HCT116 (cell line): ENCODE results near the gene C10orf88. TPM values are rescaled to one million over a fixed set of nuclear protein-coding genes. Genes with fewer than 3 reads are reported as not detected.

Source experiments
- ATAC-seq: fragments of 200-7000 bp; cut with Tn5 transposase; 2 replicates; pipeline ENCODE4 v1.9.1; 2020; ENCODE audit warnings: mild to moderate bottlenecking, moderate library complexity
- BruUV-seq: library from RNA; stranded (reverse); fragments of 400-500 nt; replicated peaks from 2 replicates; lab custom pipeline; 2021; lab: Mats Ljungman, UMichigan
- CTCF ChIA-PET: fragments of 300-600 bp; sonication (Branson Sonifier 250); formaldehyde crosslinking; loops from one replicate; lab custom pipeline; 2021; ENCODE audit warnings: antibody characterized with exemption; lab: Charles Lee
- POLR2A ChIA-PET: fragments of 300-600, 350-600 bp; sonication (Branson Sonifier 250); formaldehyde crosslinking; loops from one replicate; lab custom pipeline; 2021; ENCODE audit warnings: antibody characterized with exemption; lab: Charles Lee
- RAD21 ChIA-PET, 2 experiments: fragments of 300-600 bp; sonication (Branson Sonifier 250); formaldehyde crosslinking; loops; one replicate each; lab custom pipeline; 2023; ENCODE audit warnings: low total read pairs in 2 of 2; ENCODE audit not compliant: uncharacterized antibody in 2 of 2, unreplicated experiment in 2 of 2, low non-redundant PET in 1 of 2; lab: Charles Lee
- DNase-seq: peaks from one replicate; pipeline ENCODE4 v3.0.0-alpha.2; 2010; ENCODE audit warnings: low read depth, low spot score
- H2AFZ ChIP-seq: fragments of 200-600 bp; shearing (Covaris generic), sonication (generic); 2 replicates; pipeline ENCODE4 v1.6.1; 2017; ENCODE audit warnings: low read depth, mixed run types, mixed read lengths, antibody characterized with exemption, low read length; ENCODE audit not compliant: poor library complexity, severe bottlenecking
- H3K27ac ChIP-seq: 2 replicates; pipeline ENCODE4 v1.5.1; 2012; ENCODE audit warnings: low read depth, low read length
- H3K27me3 ChIP-seq: fragments of 200-600 bp; sonication (generic); 2 replicates; pipeline ENCODE4 v1.6.1; 2016; ENCODE audit warnings: mixed run types, low read length, mixed read lengths; ENCODE audit not compliant: insufficient read depth
- H3K36me3 ChIP-seq, 2 experiments: fragments of 200-500 bp in 1 of 2; fragments of 200-600 bp in 1 of 2; sonication (Bioruptor generic) in 1 of 2; sonication (generic) in 1 of 2; 2 replicates each; pipeline versions ENCODE4 v1.5.1 to v1.6.1; 2014 to 2016; ENCODE audit warnings: low read length in 2 of 2, inconsistent platforms in 1 of 2, mixed read lengths in 1 of 2, mixed run types in 1 of 2; ENCODE audit not compliant: insufficient read depth in 2 of 2, control insufficient read depth in 1 of 2
- H3K4me1 ChIP-seq, 2 experiments: fragments of 200-600 bp in 1 of 2; sonication (generic) in 1 of 2; 2 replicates each; pipeline versions ENCODE4 v1.5.1 to v1.6.1; 2012 to 2017; ENCODE audit warnings: low read length in 2 of 2, inconsistent platforms in 1 of 2, mild to moderate bottlenecking in 1 of 2, mixed read lengths in 1 of 2, mixed run types in 1 of 2, moderate library complexity in 1 of 2; ENCODE audit not compliant: insufficient read depth in 2 of 2, control insufficient read depth in 1 of 2
- H3K4me2 ChIP-seq: fragments of 200-600 bp; sonication (generic); 2 replicates; pipeline ENCODE4 v1.6.1; 2017; ENCODE audit warnings: mixed run types, low read length, mixed read lengths
- H3K4me3 ChIP-seq, 2 experiments: fragments of 200-600 bp in 1 of 2; sonication (generic) in 1 of 2; replicated peaks in 1 of 2; 2 replicates each; pipeline ENCODE4 v1.5.1; 2011 to 2016; ENCODE audit warnings: low read length in 2 of 2, control low read depth in 1 of 2, low read depth in 1 of 2, mild to moderate bottlenecking in 1 of 2, mixed read lengths in 1 of 2, mixed run types in 1 of 2
- H3K79me2 ChIP-seq: fragments of 200-600 bp; sonication (generic); 2 replicates; pipeline ENCODE4 v1.6.1; 2017; ENCODE audit warnings: mild to moderate bottlenecking, mixed run types, low read length, moderate library complexity, mixed read lengths; ENCODE audit not compliant: insufficient read depth
- H3K9ac ChIP-seq: fragments of 200-600 bp; sonication (generic); 2 replicates; pipeline ENCODE4 v1.6.1; 2016; ENCODE audit warnings: low read length, mixed read lengths
- H3K9me2 ChIP-seq: fragments of 200-600 bp; sonication (generic), shearing (Covaris generic); 2 replicates; pipeline ENCODE4 v1.6.1; 2017; ENCODE audit warnings: mixed run types, mild to moderate bottlenecking, moderate library complexity; ENCODE audit not compliant: insufficient read depth
- H3K9me3 ChIP-seq, 2 experiments: fragments of 200-500 bp in 1 of 2; fragments of 200-600 bp in 1 of 2; sonication (Bioruptor generic) in 1 of 2; sonication (generic) in 1 of 2; 2 replicates each; pipeline ENCODE4 v1.6.1; 2014 to 2017; ENCODE audit warnings: low read length in 2 of 2, mixed read lengths in 2 of 2, inconsistent platforms in 1 of 2, low read depth in 1 of 2, mild to moderate bottlenecking in 1 of 2, mixed run types in 1 of 2, moderate library complexity in 1 of 2; ENCODE audit not compliant: control insufficient read depth in 1 of 2, insufficient read depth in 1 of 2
- H4K20me1 ChIP-seq: fragments of 200-600 bp; sonication (generic), shearing (Covaris generic); 2 replicates; pipeline ENCODE4 v1.6.1; 2017; ENCODE audit warnings: mixed run types, mild to moderate bottlenecking, moderate library complexity; ENCODE audit not compliant: insufficient read depth
- ATF3 ChIP-seq: IDR thresholded peaks from 2 replicates; pipeline ENCODE4 v1.6.1; 2012
- CTCF ChIP-seq, 3 experiments: fragments of 200-600 bp in 1 of 3; sonication (generic) in 1 of 3; IDR thresholded peaks in 2 of 3; conservative IDR thresholded peaks in 1 of 3; 2 replicates each; pipeline ENCODE4 v1.5.1; 2012 to 2017; ENCODE audit warnings: low read depth in 2 of 3, low read length in 2 of 3, antibody characterized with exemption in 1 of 3, borderline replicate concordance in 1 of 3, control low read depth in 1 of 3, mild to moderate bottlenecking in 1 of 3, mixed read lengths in 1 of 3, mixed run types in 1 of 3, moderate library complexity in 1 of 3; ENCODE audit not compliant: insufficient read depth in 1 of 3
- REST ChIP-seq: IDR thresholded peaks from 2 replicates; pipeline ENCODE4 v1.6.1; 2012; ENCODE audit warnings: low read depth
- ZBTB33 ChIP-seq: IDR thresholded peaks from 2 replicates; pipeline ENCODE4 v1.6.1; 2011; ENCODE audit warnings: mild to moderate bottlenecking, low read length, moderate library complexity; ENCODE audit not compliant: insufficient replicate concordance; ENCODE audit errors: extremely low read depth
- ZFX ChIP-seq: fragments of 450-650 bp; IDR thresholded peaks from 2 replicates; pipeline ENCODE4 v1.6.1; 2017
- intact Hi-C: fragments of 100-400 bp; cut with micrococcal nuclease; formaldehyde crosslinking; loops from 2 replicates; pipeline ENCODE4 v1.10.0; 2022
- total RNA-seq: library from RNA; stranded (reverse); gene quantifications from one replicate; pipeline ENCODE4 v1.2.1, GENCODE V29; 2021; ENCODE audit not compliant: unreplicated experiment

Gene C10orf88
- total RNA-seq, 1 experiment from 2014 or later, result 16.2 TPM

GRCh38 chr10:123001370-123001769 is 47.3 kb upstream of the C10orf88 start:
- H3K79me2 ChIP-seq, result peaks cover 77% of the 10 kb centered on the region
- no TSS peak for BruUV-seq
- H3K9ac ChIP-seq, result no peak overlapping the region
- DNase-seq, result no peak
- TF ChIP-seq ZBTB33, result no peak
- TF ChIP-seq ZFX, result no peak
- TF ChIP-seq CTCF (IDR thresholded peaks at IDR 0.05 in 2 of 3, conservative IDR thresholded peaks at IDR 0.05 in 1 of 3; ENCODE audit: borderline replicate concordance in 1 of 3, insufficient read depth in 1 of 3, low read depth in 2 of 3, low read length in 2 of 3), result no peak
- TF ChIP-seq ATF3, result no peak
- TF ChIP-seq REST, result no peak
- ChIA-PET CTCF (no interaction called here), RAD21 (no interaction called here), POLR2A (no interaction called here)
- no peak overlapping the region for H3K4me2 ChIP-seq
- ATAC-seq, result no peak
- no peak overlapping the region for H3K27ac ChIP-seq
- no peaks in the 10 kb centered on the region for H3K9me2 ChIP-seq
- H3K4me1 ChIP-seq, result no peaks in the 10 kb centered on the region
- no peaks in the 10 kb centered on the region for H3K27me3 ChIP-seq
- intact Hi-C loops, result no loop called here
- no peak overlapping the region for H3K4me3 ChIP-seq
- no peaks in the 10 kb centered on the region for H3K9me3 ChIP-seq
- no peak overlapping the region for H2AFZ ChIP-seq
- 0 out of 4 replicates have a peak, but pooled peaks cover 0 to 4% of the 10 kb centered on the region in 2 experiments for H3K36me3 ChIP-seq
- no peaks in the 10 kb centered on the region for H4K20me1 ChIP-seq
